ENCODE measurements around the gene RUNDC3A. TPM values are rescaled to one million over a fixed set of nuclear protein-coding genes. Genes with fewer than 3 reads are reported as not detected.

RUNDC3A gene
- total RNA-seq, 2 donors from 2014 or later, result 1.7 to 4.5 TPM

DNA sequence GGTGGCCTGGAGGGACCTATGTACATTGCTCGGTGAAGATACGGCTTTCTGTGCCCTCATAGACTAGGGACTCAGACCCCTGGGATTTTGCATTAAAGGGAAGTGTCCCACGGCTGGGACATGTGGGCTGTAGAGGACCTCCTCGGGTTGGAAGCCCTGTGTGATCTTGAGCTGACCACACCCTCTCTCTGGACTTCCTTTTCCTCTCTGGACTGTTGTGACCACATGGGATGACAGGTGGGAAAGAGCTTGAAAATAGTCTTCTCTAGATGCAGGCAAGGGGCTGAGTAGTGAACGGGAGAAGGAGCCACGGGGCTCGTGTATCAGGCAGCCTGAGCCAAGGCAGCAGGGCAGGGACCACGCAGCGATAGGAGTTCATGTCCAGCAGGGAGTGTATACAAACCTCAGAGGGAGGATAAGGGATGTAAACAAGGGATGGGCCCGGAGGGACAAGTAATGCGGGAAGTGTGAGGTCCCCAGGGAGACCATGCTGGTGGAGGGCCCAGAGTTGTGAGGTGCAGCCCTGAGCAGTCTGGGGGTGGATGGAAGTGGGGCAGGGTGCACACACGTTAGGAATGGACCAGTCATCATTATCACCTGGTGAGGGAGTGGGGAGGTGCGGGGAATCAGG, 36.0 kb upstream of the RUNDC3A start:
- Histone ChIP-seq H3K4me3 (no peak overlapping the region), H3K4me1 (peaks cover 0 to 10% of the 10 kb centered on the region in 2 donors), H3K9me3 (no peaks in the 10 kb centered on the region), H3K27me3 (no peaks in the 10 kb centered on the region), H3K27ac (no peak overlapping the region), H3K36me3 (no peaks in the 10 kb centered on the region)
- DNase-seq (ENCODE audit: low spot score), result no peak
- no peak for TF ChIP-seq CTCF (IDR thresholded peaks at IDR 0.05)

DNA sequence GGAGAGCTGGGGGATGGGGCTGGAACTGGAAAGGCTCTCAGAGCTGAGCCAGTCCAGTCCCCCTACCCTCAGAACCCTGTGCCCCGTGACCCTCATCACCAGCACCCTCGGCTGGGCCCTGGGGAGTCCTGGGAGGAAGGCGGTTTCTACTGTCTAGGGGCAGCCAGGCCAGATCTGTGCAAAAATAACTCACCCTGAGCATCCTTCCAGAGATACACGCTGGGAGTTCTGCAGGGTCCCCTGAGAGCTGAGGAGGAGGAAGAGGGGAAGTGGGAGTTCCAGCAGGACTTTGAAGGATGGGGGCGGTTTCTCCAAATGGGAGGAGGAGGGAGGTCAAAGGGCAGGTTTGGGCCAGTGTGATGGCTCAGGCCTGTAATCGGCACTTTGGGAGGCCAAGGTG, 35.4 kb upstream of the RUNDC3A start:
- no peaks in the 10 kb centered on the region for H3K9me3 ChIP-seq
- no peak for TF ChIP-seq CTCF (IDR thresholded peaks at IDR 0.05)
- no peaks in the 10 kb centered on the region for H3K36me3 ChIP-seq
- no peak overlapping the region for H3K4me3 ChIP-seq
- no peak for DNase-seq (ENCODE audit: low spot score)
- no peaks in the 10 kb centered on the region for H3K27me3 ChIP-seq
- no peak overlapping the region for H3K27ac ChIP-seq
- peaks cover 0 to 10% of the 10 kb centered on the region in 2 donors for H3K4me1 ChIP-seq

DNA sequence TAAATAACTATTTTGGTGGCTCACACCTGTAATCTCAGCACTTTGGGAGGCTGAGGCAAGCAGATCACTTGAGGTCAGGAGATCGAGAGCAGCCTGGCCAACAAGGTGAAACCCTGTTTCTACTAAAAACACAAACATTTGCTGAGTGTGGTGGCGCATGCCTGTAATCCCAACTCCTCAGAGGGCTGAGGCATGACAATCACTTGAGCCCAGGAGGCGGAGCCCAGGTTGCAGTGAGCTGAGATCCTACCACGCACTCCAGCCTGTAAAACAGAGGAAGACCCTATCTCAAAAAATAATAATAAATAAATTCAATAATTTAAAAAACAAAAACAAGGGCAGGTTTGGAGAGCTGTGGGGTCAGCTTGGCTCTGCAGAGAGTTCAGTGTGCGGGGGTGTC, 34.8 kb upstream of the RUNDC3A start:
- no peak for TF ChIP-seq CTCF (IDR thresholded peaks at IDR 0.05)
- H3K4me3 ChIP-seq, result no peak overlapping the region
- no peaks in the 10 kb centered on the region for H3K9me3 ChIP-seq
- DNase-seq (ENCODE audit: low spot score), result no peak
- no peak overlapping the region for H3K27ac ChIP-seq
- no peaks in the 10 kb centered on the region for H3K27me3 ChIP-seq
- no peaks in the 10 kb centered on the region for H3K36me3 ChIP-seq
- H3K4me1 ChIP-seq, result peaks cover 0 to 10% of the 10 kb centered on the region in 2 donors

- TF ChIP-seq CTCF (IDR thresholded peaks at IDR 0.05), result no peak
- Histone ChIP-seq H3K27ac (no peak overlapping the region), H3K27me3 (no peaks in the 10 kb centered on the region), H3K36me3 (no peaks in the 10 kb centered on the region), H3K4me3 (no peak overlapping the region), H3K4me1 (peaks cover 0 to 18% of the 10 kb centered on the region in 2 donors), H3K9me3 (no peaks in the 10 kb centered on the region)
- no peak for DNase-seq (ENCODE audit: low spot score)
These were observed 30.4 kb upstream of the RUNDC3A start for GRCh38 chr17:44277976-44278375.

DNA sequence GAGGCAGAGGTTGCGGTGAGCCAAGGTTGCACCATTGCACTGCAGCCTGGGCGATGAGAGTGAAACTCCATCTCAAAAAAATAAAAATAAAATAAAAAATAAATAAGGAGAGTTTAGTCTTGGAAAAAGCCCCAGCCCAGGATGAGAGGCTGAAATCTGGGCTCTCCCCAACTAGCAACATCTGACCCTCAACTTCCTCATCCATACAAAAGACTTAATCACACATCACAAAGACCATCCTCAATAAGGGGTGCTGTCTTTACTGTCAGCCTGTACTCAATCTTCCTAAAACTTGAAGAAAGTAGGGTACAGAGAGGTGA, 29.1 kb upstream of the RUNDC3A start:
- Histone ChIP-seq H3K36me3 (no peaks in the 10 kb centered on the region), H3K27ac (peak overlapping the region in 1 of 2 donors; percentile 64), H3K4me1 (peaks cover 0 to 18% of the 10 kb centered on the region in 2 donors), H3K27me3 (no peaks in the 10 kb centered on the region), H3K4me3 (no peak overlapping the region), H3K9me3 (no peaks in the 10 kb centered on the region)
- no peak for TF ChIP-seq CTCF (IDR thresholded peaks at IDR 0.05)
- DNase-seq (ENCODE audit: low spot score), result no peak
